GM12872 (cell line): ENCODE measurements around the gene FOXO3.

ENCODE experiments used
- CTCF ChIP-seq: IDR thresholded peaks from 3 replicates; pipeline ENCODE4 v1.5.1; 2011; ENCODE audit warnings: low read depth, mild to moderate bottlenecking, low read length, moderate library complexity; ENCODE audit not compliant: insufficient read depth

Gene FOXO3

DNA sequence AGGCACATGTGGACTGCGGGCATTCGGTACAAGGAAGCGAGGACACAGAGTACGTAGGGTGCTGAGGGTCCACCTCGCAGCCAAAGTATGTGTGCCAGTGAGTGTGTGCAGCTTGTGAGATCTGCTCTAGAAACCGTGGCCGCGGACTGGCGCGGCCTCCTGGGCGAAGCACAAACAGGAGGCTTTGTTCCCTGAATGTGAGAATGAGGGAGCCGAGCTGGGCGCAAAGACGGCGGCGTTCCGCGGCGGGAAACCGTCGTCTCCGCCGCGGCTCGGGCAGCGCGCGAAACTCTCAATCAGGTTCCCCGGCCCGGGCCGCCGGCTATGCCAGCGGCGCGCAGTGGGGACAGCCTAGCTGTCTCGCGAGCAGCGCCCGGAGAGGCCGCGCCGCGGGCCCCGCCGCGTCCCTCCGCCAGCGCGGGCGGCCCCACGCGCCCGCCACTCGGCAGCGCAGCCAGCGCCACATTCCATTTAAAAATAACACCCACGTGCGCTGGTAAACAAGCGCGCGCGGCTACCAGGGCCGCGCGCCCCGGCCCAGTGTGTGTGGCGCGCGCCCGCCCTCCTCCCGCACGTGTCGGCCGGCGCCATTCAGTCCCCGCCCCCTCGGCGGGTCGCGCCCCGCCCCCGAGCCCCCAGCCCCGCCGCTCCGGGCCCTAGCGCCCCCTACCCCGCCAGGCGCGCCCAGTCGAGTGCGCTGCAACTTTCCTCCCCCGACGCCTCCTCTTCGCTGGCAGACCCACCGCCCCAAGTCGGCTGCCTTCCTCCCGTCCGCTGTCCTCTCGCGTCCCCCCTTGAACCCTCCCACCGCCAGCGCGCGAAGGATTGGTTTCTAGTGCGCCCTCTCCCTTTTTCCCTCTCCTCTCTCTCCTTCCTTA, 3.0 kb upstream of the FOXO3 start:
- no peak for TF ChIP-seq CTCF

DNA sequence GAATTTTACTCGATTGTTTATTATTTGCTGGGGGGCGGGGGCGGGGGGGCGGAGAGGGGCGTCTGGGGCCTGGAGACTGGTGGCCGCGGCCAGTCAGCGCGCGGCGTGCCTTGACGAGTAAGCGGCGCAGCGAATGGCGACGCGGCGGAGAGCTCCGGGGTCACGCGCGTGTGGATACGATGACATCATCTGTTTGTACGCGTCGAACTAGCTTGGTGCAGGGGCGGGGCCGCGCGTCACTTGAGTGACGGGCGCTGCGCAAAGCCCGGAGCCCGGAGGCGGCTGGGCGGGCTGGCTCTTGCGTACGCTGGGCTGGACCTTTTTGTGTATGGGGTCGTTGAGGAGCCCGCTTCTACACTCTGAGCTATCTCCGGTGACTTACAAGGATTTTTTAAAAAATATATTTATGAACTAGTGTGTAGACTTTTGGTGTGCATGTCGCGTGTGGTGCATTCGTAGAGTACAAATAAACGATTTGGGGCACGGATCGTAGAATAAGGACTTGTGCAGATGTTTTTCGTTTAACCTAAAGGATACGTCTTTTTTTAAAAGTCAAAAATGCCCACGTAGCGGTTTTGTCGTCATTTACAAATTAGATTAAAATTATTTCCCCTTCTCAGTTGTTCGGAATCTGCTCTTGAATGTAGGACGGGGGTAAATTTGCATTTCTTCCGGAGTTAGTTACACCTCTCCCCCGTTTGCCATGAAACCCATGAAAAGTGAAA, 2.2 kb upstream of the FOXO3 start:
- TF ChIP-seq CTCF: no peak

DNA sequence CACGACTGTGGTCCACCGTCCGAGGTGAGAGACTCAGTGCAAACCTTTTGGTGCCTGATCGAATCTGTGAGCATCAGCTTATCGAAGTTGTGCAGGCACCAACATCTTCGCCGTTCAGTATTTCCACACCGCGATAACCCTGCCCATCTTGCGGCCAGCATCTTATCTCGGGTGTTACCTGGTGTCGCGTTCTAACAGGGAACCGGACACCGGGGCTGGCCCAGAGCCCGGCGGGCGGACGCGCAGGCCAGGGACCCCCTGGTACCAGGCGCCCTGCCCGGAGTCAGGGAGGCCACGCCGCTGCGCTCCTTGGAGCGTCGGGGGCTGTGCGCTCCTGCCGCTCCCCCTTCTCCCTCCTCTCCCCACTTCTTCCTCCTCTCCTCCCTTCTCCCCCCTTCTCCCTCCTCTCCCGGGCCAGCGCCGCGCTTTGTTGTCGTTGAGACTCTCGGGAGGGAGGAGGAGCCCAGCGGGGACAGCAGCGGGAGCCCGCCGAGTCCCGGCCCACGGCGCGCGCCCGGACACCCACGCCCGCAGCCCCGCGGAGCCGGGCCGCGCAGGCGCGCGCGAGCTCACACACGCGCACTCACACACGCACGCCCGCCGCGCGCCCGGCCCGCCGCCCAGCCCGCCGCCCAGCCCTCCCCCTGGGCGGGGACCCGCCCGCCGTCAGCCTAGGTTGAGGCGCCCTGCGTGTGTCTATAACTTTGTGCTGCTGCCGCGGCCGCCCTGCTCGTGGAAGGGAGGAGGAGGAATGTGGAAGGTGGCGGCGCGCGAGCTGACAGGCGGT, 1.4 kb upstream of the FOXO3 start:
- no peak for TF ChIP-seq CTCF

DNA sequence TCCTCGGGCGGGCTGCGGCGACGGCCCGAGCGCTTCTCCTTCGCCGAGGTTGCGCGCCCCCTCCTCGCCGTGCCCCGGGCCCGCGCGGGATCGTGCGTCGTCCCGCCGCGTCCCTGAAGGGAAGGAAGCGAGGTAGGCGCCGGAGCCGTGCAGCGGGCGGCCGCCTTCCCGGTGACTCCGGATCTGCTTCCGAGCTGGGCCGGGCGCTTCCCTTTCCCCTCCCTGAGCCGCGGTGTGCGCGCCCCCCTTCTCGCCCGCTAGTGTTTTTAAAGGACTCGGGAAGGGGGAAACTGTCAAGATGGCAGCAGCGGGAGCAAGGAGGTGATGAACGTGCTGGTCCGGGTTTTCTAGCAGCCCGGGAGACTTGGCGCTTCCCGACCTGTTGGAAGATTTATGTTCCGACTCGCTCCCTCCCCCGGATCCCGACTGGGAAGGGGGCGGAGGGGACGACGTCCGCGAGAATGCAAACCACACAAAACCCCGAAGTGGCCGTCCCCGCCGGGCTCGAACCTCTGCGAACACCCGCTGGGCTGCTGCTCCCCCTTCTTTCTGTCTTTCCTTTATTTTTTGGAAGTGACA, 744 bp upstream of the FOXO3 start:
- no peak for TF ChIP-seq CTCF

- no peak for TF ChIP-seq CTCF
Observed at GRCh38 chr6:108561742-108562502, 1.2 kb downstream of the FOXO3 start.

DNA sequence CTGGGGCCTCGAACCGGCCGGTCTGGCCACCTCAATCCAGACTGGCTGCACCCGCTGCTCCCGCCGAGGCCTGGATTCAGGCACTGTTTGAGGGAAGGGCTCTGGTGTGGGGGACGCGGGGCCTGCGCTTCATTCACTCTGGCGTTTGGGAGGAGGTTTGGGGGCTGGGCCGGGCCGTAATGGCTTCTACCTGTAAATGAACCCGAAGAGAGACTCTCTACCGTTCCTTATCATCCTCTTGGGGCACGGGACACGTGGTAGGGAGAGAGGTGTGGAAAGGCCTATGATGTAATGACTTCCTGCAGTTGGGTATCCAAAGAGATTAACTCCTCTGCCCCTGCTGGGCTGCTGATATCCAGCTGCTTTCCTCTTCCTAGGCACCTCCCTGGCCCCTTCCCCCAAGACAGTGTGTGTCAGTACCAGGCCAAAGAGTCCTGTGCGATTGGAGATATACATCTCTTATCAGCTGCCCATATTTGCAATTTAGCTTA, 1.8 kb downstream of the FOXO3 start:
- TF ChIP-seq CTCF: no peak
